Suprapubic skin (tissue), 4 donors: ENCODE data around the gene RFXANK.

Experiments used
- CTCF ChIP-seq, 2 donors: fragments of 200-600 bp in 1 of 2; fragments of 450-650 bp in 1 of 2; sonication (generic) in 1 of 2; IDR thresholded peaks; one replicate each; pipeline ENCODE4 v1.5.1; 2016 to 2019; ENCODE audit warnings: antibody characterized with exemption in 2 of 2, mild to moderate bottlenecking in 1 of 2, moderate library complexity in 1 of 2
- EP300 ChIP-seq: sonication (generic); formaldehyde crosslinking; IDR thresholded peaks from one replicate; pipeline ENCODE4 v1.6.1; 2017; ENCODE audit warnings: antibody characterized with exemption
- POLR2A ChIP-seq, 2 donors: fragments of 450-650 bp; IDR thresholded peaks; one replicate each; pipeline ENCODE4 v1.6.1; 2017; ENCODE audit warnings: antibody characterized with exemption in 2 of 2, mild to moderate bottlenecking in 2 of 2, moderate library complexity in 2 of 2
- POLR2AphosphoS5 ChIP-seq, 3 donors: sonication (generic); formaldehyde crosslinking; IDR thresholded peaks; one replicate each; pipeline ENCODE4 v1.6.1; 2017; ENCODE audit warnings: antibody characterized with exemption in 3 of 3

GRCh38 chr19:19176950-19177349 is 15.1 kb upstream of the RFXANK start:
- TF ChIP-seq CTCF (IDR thresholded peaks at IDR 0.05) (no peak), POLR2A (IDR thresholded peaks at IDR 0.05) (no peak), EP300 (no peak), POLR2AphosphoS5 (IDR thresholded peaks at IDR 0.05) (no peak)
